ENCODE data around the gene CNMD. TPM values are rescaled to one million over a fixed set of nuclear protein-coding genes. Genes with fewer than 3 reads are reported as not detected.

Gene CNMD
- total RNA-seq, 6 donors from 2014 or later, result 0.24 to 0.46 TPM; not detected in 4

DNA sequence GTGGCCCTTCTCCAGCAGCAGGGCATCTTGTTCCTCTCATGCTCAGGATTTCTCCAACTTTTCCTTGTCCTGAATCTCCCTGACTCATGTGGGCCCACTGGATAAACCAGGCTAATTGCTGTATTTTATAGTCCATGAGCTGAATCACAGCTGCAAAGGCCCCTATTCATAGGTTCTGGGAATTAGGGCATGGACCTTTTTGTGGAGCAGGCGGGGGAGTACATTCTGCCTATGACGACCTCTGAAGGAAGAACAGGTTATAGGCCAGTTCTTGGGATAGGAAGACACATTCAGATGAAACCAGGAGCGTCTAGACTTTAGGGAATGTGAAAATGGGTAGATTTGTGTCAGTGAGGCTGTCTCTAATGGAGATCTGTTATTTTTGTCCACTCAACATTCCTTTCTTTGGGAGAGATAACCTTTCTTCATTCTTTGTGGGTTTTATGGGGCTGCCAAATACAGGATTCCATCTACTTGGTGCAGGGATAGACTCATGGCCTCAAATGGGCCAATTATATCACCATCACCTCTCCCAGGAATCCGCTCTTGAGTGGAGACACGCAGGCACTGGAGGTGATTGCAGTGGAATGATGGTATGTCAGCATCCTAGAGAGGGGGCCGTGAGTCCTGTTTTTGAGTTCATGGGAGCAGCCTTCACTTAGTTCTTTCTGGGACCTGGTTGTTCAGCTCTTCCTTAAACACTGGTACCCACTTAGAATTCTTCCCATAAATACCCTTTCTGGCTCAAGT, 45.1 kb upstream of the CNMD start:
- TF ChIP-seq EP300 (IDR thresholded peaks at IDR 0.05) (no peak), POLR2AphosphoS5 (IDR thresholded peaks at IDR 0.05) (no peak)
- Histone ChIP-seq H3K9me3 (no peaks in the 10 kb centered on the region), H3K27ac (no peak overlapping the region), H3K4me3 (no peak overlapping the region), H3K27me3 (no peaks in the 10 kb centered on the region), H3K4me1 (no peaks in the 10 kb centered on the region), H3K36me3 (no peaks in the 10 kb centered on the region)
- WGBS, 2 donors, result 78 to 88% methylated on average over 6 of the region's 6 CpGs
- ATAC-seq (ENCODE audit: low FRiP score in 2 of 2) (no peak), DNase-seq (no peak)

DNA sequence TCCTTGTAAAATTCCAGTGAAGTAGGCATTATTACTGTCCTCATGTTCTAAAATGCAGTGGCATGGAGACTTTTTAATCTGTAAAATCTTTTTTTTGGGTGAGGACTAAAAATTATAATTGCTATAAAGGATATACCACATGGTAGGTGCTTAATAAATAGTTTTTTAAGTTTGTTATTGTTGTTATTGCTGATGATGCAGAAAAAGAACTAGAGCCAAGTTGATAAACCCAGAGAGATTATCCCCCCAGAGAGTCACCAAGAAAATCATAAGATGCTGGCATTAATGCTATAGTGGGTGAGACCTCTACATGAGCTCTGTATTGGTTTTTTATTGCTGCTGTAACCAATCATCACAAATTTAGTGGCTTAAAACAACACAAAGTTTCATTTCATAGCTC, 44.3 kb upstream of the CNMD start:
- TF ChIP-seq POLR2AphosphoS5 (IDR thresholded peaks at IDR 0.05), result no peak
- TF ChIP-seq, protein P1, sequence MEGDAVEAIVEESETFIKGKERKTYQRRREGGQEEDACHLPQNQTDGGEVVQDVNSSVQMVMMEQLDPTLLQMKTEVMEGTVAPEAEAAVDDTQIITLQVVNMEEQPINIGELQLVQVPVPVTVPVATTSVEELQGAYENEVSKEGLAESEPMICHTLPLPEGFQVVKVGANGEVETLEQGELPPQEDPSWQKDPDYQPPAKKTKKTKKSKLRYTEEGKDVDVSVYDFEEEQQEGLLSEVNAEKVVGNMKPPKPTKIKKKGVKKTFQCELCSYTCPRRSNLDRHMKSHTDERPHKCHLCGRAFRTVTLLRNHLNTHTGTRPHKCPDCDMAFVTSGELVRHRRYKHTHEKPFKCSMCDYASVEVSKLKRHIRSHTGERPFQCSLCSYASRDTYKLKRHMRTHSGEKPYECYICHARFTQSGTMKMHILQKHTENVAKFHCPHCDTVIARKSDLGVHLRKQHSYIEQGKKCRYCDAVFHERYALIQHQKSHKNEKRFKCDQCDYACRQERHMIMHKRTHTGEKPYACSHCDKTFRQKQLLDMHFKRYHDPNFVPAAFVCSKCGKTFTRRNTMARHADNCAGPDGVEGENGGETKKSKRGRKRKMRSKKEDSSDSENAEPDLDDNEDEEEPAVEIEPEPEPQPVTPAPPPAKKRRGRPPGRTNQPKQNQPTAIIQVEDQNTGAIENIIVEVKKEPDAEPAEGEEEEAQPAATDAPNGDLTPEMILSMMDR (IDR thresholded peaks at IDR 0.05), result no peak
- no peak for TF ChIP-seq EP300 (IDR thresholded peaks at IDR 0.05)
- TF ChIP-seq POLR2A (IDR thresholded peaks at IDR 0.05), result no peak
- Histone ChIP-seq H3K36me3 (no peaks in the 10 kb centered on the region), H3K27ac (no peak overlapping the region), H3K4me3 (no peak overlapping the region), H3K9me3 (no peaks in the 10 kb centered on the region), H3K27me3 (no peaks in the 10 kb centered on the region), H3K4me1 (no peaks in the 10 kb centered on the region)
- DNase-seq, result no peak
- no peak for ATAC-seq (ENCODE audit: low FRiP score in 2 of 2)

DNA sequence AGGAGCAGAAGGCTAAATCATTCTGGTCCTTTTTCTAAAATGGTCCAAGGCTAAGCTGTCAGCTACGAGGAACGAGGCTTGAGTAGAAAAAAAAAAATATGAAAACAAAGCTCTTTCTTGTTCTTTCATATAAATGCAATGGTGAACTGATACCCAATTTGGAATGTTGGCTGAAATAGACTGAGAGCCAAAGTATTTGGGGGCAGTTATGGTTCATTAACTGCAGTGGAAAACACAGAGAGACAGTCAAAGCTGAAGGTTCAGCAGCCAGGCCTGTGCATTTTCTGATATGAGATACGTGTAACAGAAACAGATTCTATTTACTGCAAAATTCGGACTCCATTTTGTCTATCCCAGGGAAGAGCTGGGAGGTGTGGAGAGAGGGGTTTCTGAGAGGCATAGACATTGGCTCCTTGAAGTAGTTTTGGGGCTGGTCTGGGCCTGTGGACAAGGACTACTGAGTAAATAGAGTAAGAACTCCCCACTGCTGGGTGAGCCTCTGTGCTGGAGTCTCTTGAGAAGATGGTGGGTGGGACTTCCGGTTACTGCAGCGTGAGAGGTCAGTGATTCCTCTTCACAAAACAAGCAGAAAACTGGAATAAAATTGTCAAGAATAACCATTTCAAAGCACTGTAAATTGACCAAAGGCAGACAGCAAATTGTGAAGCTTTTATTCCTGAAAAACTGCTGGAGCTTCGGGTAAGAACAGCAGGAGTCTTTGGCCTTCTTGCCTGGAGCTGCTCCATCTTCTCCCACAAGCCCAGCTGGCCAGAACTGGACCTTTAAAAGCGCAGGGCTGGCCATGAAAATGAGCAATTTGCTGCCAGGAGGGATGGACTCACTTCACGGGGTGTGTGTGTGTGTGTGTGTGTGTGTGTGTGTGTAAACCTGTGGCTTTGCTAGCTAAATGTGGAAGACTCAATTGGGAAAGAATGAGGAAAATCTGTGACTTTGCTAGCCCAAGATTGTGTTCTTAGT, 43.1 kb upstream of the CNMD start:
- Histone ChIP-seq H3K4me1 (no peaks in the 10 kb centered on the region), H3K27me3 (no peaks in the 10 kb centered on the region), H3K9me3 (no peaks in the 10 kb centered on the region), H3K27ac (no peak overlapping the region), H3K4me3 (no peak overlapping the region), H3K36me3 (no peaks in the 10 kb centered on the region)
- DNase-seq (no peak), ATAC-seq (ENCODE audit: low FRiP score in 2 of 2) (peak in 1 of 2 donors; percentile 53)
- TF ChIP-seq, protein P1 (IDR thresholded peaks at IDR 0.05), result no peak
- TF ChIP-seq POLR2A (IDR thresholded peaks at IDR 0.05) (no peak), POLR2AphosphoS5 (IDR thresholded peaks at IDR 0.05) (no peak), EP300 (IDR thresholded peaks at IDR 0.05) (no peak)
- WGBS, 2 donors, result 83 to 85% methylated on average over 9 of the region's 9 CpGs

DNA sequence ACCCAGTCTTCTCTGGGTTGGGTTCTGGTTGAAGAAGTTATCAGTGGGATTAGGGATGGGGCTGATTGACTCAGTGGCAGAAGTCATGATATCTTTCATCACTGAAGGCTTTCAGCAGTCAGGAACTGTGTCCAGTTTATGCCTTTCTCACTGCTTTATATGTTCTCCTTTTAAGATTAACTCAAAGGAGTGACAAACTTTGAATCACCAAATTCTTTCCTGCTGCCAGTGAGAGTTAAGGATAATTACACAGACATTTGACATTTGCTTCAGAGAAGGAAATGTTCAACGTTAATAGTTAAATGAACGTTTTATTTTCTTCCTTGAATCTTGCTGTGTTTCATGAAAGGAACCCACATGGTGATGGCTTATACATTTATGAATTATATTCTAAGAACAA, 41.0 kb upstream of the CNMD start:
- no peaks in the 10 kb centered on the region for H3K27me3 ChIP-seq
- TF ChIP-seq POLR2A (IDR thresholded peaks at IDR 0.05) (no peak), EP300 (IDR thresholded peaks at IDR 0.05) (no peak)
- TF ChIP-seq, protein P1 (IDR thresholded peaks at IDR 0.05), result no peak
- no peak for ATAC-seq (ENCODE audit: low FRiP score in 2 of 2)
- 27 to 28% methylated on average over 2 of the region's 2 CpGs for WGBS, 2 donors
- no peaks in the 10 kb centered on the region for H3K36me3 ChIP-seq
- no peaks in the 10 kb centered on the region for H3K9me3 ChIP-seq
- no peak for DNase-seq
- no peaks in the 10 kb centered on the region for H3K4me1 ChIP-seq
- H3K4me3 ChIP-seq, result no peak overlapping the region
- no peak overlapping the region for H3K27ac ChIP-seq

DNA sequence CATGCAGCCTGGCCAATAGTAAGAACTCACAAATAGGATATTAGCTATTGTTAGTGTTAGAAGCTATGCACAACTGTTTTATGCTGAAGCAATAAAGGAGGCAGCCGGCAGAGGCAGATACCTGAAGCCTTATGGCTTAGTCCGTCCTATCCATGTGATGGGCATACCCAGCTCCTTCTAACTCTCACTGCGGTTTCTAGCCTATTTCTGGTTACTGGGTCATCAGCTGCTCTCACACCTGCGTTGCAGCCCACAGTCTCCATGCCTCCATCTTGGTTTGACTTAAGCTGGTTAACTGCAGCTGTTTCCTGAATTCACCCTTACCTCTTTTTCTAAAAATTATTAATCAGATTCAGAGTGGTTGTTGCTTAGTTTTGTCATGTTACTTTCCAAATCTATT, 40.5 kb upstream of the CNMD start:
- no peak for ATAC-seq (ENCODE audit: low FRiP score in 2 of 2)
- WGBS, 2 donors, result 80 to 87% methylated on average over 4 of the region's 4 CpGs

More for the DNA sequence above, 40.5 kb upstream of the CNMD start:
- TF ChIP-seq, protein P1 (IDR thresholded peaks at IDR 0.05), result no peak
- TF ChIP-seq POLR2AphosphoS5 (IDR thresholded peaks at IDR 0.05) (no peak), EP300 (IDR thresholded peaks at IDR 0.05) (no peak)
- no peak for DNase-seq
- H3K4me3 ChIP-seq, result no peak overlapping the region
- no peaks in the 10 kb centered on the region for H3K4me1 ChIP-seq
- H3K9me3 ChIP-seq, result no peaks in the 10 kb centered on the region
- no peak overlapping the region for H3K27ac ChIP-seq
- H3K27me3 ChIP-seq, result no peaks in the 10 kb centered on the region
- no peaks in the 10 kb centered on the region for H3K36me3 ChIP-seq
